ENCODE results near the gene MCC. TPM values are rescaled to one million over a fixed set of nuclear protein-coding genes. Genes with fewer than 3 reads are reported as not detected.
A peak's percentile ranks its signal among the peaks of the same experiment; 100 is the strongest.

MCC gene
- total RNA-seq, 3 donors from 2014 or later, result 24.3 to 46.5 (median 29.4) TPM

DNA sequence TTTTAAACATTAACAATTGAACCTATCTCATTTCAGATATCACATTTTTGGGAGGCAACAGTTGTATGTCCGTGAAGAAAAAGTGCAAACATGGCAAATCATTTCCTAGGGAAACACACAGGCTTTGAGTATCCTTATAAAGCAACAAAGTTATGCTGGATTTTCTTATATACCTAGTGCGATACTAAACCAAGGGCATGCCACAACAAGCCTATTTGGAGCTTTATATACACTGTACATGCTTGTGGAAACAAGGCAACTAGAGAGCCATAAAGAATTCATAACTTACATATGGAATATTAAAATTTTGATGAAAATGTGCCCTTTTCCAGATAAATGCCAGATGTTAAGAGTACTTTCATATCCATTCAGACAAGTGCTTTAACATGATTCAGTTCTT, 320.3 kb downstream of the MCC start:
- Histone ChIP-seq H3K36me3 (no peaks in the 10 kb centered on the region), H3K27ac (no peak overlapping the region), H3K4me3 (no peak overlapping the region), H3K9me3 (no peaks in the 10 kb centered on the region), H3K4me1 (peaks cover 0 to 5% of the 10 kb centered on the region in 2 donors), H3K27me3 (no peaks in the 10 kb centered on the region)
- TF ChIP-seq POLR2AphosphoS5 (IDR thresholded peaks at IDR 0.05), result no peak
- intact Hi-C loops (cut with DNase I; ENCODE audit: low total_unique reads), result no loop called here
- DNase-seq (ENCODE audit: low spot score in 2 of 2), result no peak

DNA sequence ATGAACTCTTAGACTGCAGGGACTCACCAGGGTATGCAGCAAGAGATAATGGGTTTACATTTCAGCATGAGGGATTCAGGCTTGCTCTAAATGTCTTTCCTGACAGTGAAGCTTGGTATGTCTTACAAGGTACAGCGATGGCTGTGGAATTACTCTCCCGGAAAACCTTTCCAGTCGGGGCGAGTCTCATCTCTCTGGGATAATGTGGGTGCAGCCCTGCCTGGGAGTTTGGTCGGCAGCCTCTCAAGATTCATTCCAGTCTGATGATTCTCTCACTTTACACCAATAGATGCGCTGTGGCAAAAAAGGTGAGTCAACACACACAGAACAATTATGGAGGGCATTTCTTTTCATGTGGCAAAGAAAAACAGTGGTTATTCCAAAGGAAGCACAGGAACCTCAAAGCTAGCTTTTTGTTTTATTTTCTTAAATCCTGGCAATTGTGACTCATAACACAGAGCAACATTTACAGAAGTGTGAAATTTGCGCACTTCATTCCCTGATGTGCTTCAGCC, 321.3 kb downstream of the MCC start:
- Histone ChIP-seq H3K27me3 (no peaks in the 10 kb centered on the region), H3K4me3 (no peak overlapping the region), H3K4me1 (peaks cover 0 to 5% of the 10 kb centered on the region in 2 donors), H3K9me3 (no peaks in the 10 kb centered on the region), H3K36me3 (no peaks in the 10 kb centered on the region), H3K27ac (peak overlapping the region in 1 of 2 donors; percentile 16)
- intact Hi-C loops (cut with DNase I; ENCODE audit: low total_unique reads), result no loop called here
- DNase-seq (ENCODE audit: low spot score in 2 of 2), result no peak
- no peak for TF ChIP-seq POLR2A (IDR thresholded peaks at IDR 0.05)
- TF ChIP-seq POLR2AphosphoS5 (IDR thresholded peaks at IDR 0.05), result no peak
- no peak for TF ChIP-seq CTCF (IDR thresholded peaks at IDR 0.05)

DNA sequence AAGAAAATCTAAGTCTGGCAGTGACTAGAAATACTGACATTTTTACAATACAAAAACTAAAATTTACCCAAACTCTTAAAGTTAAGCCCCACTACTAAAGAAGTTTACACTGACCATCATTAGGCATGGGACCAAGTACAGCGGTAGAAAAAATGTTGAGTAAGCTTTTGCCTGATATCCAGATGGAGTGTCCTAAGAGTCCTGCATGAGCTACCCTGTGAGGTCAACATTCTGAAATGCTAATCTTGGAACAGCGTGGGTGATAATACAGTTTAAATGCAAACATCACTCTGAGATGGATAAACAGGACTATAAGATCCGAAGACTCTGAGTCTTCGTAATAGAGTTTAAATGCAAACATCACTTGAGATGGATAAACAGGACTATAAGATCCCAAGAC, 322.0 kb downstream of the MCC start:
- no peak for DNase-seq (ENCODE audit: low spot score in 2 of 2)
- Histone ChIP-seq H3K36me3 (no peaks in the 10 kb centered on the region), H3K27me3 (no peaks in the 10 kb centered on the region), H3K4me1 (peaks cover 0 to 5% of the 10 kb centered on the region in 2 donors), H3K27ac (no peak overlapping the region), H3K9me3 (no peaks in the 10 kb centered on the region), H3K4me3 (no peak overlapping the region)
- intact Hi-C loops (cut with DNase I; ENCODE audit: low total_unique reads), result no loop called here
- TF ChIP-seq POLR2AphosphoS5 (IDR thresholded peaks at IDR 0.05), result no peak
- no peak for TF ChIP-seq POLR2A (IDR thresholded peaks at IDR 0.05)
- TF ChIP-seq CTCF (IDR thresholded peaks at IDR 0.05), result no peak

- Histone ChIP-seq H3K36me3 (no peaks in the 10 kb centered on the region), H3K4me3 (no peak overlapping the region)
- intact Hi-C loops (cut with DNase I; ENCODE audit: low total_unique reads), result no loop called here
These were observed 324.2 kb downstream of the MCC start for GRCh38 chr5:113164021-113164420.

DNA sequence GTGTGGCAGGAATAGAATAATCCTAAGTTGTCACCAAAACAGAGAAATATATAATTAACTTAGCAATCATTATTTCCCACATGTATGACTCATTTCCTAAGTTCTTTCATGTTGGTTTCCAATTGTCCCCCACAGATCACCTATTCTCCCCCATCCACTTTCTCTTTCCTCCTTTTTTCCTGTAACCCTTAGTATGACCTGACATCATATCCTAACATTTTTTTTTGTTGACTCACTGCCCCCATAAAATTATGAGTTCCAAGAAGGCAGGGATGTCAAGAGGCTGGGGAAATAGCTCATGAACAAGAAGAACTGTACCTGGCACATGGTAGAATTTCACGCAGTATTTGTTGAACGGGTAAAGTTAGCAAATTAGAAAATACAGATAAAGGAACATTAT, 324.9 kb downstream of the MCC start:
- no peaks in the 10 kb centered on the region for H3K27me3 ChIP-seq
- no peak for DNase-seq (ENCODE audit: low spot score in 2 of 2)
- H3K9me3 ChIP-seq, result no peaks in the 10 kb centered on the region
- TF ChIP-seq POLR2AphosphoS5 (IDR thresholded peaks at IDR 0.05), result no peak
- TF ChIP-seq CTCF (IDR thresholded peaks at IDR 0.05), result no peak
- TF ChIP-seq POLR2A (IDR thresholded peaks at IDR 0.05), result no peak
- H3K27ac ChIP-seq, result no peak overlapping the region
- intact Hi-C loops (cut with DNase I; ENCODE audit: low total_unique reads), result no loop called here
- peaks cover 0 to 5% of the 10 kb centered on the region in 2 donors for H3K4me1 ChIP-seq
- no peaks in the 10 kb centered on the region for H3K36me3 ChIP-seq
- no peak overlapping the region for H3K4me3 ChIP-seq

More at GRCh38 chr5:113164021-113164420, 324.2 kb downstream of the MCC start:
- DNase-seq (ENCODE audit: low spot score in 2 of 2), result no peak
- Histone ChIP-seq H3K9me3 (no peaks in the 10 kb centered on the region), H3K4me1 (peaks cover 0 to 5% of the 10 kb centered on the region in 2 donors), H3K27me3 (no peaks in the 10 kb centered on the region), H3K27ac (no peak overlapping the region)
- TF ChIP-seq POLR2AphosphoS5 (IDR thresholded peaks at IDR 0.05) (no peak), CTCF (IDR thresholded peaks at IDR 0.05) (no peak), POLR2A (IDR thresholded peaks at IDR 0.05) (no peak)

DNA sequence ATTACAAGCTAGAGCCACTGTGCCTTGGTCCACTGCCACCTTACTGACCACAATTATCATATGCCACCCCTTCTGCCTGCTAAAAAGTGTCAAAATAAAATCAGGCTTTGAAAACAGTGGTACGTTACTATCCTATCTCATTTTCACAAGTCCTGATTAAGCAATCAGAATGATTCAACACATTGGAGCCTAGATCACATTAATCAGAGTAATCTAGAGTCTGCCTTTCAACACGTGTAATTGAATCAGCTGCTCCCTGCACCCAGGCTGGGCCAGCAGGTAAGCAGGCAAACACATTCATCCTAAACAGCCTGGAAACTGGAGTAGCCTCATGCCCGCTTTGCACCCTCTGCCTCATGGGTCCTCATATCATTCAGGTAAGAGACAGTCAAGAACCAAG, 325.5 kb downstream of the MCC start:
- H3K27ac ChIP-seq, result no peak overlapping the region
- H3K9me3 ChIP-seq, result no peaks in the 10 kb centered on the region
- peaks cover 0 to 5% of the 10 kb centered on the region in 2 donors for H3K4me1 ChIP-seq
- DNase-seq (ENCODE audit: low spot score in 2 of 2), result no peak
- no peaks in the 10 kb centered on the region for H3K36me3 ChIP-seq
- H3K4me3 ChIP-seq, result no peak overlapping the region
- intact Hi-C loops (cut with DNase I; ENCODE audit: low total_unique reads), result no loop called here
- no peaks in the 10 kb centered on the region for H3K27me3 ChIP-seq
- no peak for TF ChIP-seq POLR2A (IDR thresholded peaks at IDR 0.05)
- TF ChIP-seq CTCF (IDR thresholded peaks at IDR 0.05), result no peak

Data from breast epithelium (tissue), 4 donors.